ENCODE measurements around the gene SCARF1. TPM values are rescaled to one million over a fixed set of nuclear protein-coding genes. Genes with fewer than 3 reads are reported as not detected.

SCARF1 gene
- total RNA-seq, 1 experiment from 2014 or later, result 2.2 TPM

- H2AFZ ChIP-seq, result no peak overlapping the region
- H3K27ac ChIP-seq, result no peak overlapping the region
- H3K4me3 ChIP-seq, result no peak overlapping the region
- POLR2A ChIA-PET (ENCODE audit: unreplicated experiment), result no interaction called here
- no peaks in the 10 kb centered on the region for H3K9me2 ChIP-seq (ENCODE audit: insufficient read depth)
- no TSS peak for BruUV-seq (replicated peaks)
- no peaks in the 10 kb centered on the region for H3K4me1 ChIP-seq (replicated peaks; ENCODE audit: insufficient read depth)
- no peak overlapping the region for H3K4me2 ChIP-seq
- no peaks in the 10 kb centered on the region for H3K9me3 ChIP-seq (ENCODE audit: insufficient read depth, low read depth)
- no peaks in the 10 kb centered on the region for H3F3A ChIP-seq (ENCODE audit: insufficient read depth, low read depth)
- H3K36me3 ChIP-seq (ENCODE audit: low read depth), result no peaks in the 10 kb centered on the region
- no peak for DNase-seq
- no peaks in the 10 kb centered on the region for H3K27me3 ChIP-seq (ENCODE audit: insufficient read depth, low read depth)
- intact Hi-C loops (cut with micrococcal nuclease; ENCODE audit: unreplicated experiment), result no loop called here
- TF ChIP-seq, protein P1, sequence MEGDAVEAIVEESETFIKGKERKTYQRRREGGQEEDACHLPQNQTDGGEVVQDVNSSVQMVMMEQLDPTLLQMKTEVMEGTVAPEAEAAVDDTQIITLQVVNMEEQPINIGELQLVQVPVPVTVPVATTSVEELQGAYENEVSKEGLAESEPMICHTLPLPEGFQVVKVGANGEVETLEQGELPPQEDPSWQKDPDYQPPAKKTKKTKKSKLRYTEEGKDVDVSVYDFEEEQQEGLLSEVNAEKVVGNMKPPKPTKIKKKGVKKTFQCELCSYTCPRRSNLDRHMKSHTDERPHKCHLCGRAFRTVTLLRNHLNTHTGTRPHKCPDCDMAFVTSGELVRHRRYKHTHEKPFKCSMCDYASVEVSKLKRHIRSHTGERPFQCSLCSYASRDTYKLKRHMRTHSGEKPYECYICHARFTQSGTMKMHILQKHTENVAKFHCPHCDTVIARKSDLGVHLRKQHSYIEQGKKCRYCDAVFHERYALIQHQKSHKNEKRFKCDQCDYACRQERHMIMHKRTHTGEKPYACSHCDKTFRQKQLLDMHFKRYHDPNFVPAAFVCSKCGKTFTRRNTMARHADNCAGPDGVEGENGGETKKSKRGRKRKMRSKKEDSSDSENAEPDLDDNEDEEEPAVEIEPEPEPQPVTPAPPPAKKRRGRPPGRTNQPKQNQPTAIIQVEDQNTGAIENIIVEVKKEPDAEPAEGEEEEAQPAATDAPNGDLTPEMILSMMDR (conservative IDR thresholded peaks at IDR 0.05), result no peak
- no peak for TF ChIP-seq EZH2 (IDR thresholded peaks at IDR 0.05; ENCODE audit: low read depth)
- H3K79me2 ChIP-seq (ENCODE audit: low read depth), result no peaks in the 10 kb centered on the region
- H4K20me1 ChIP-seq (ENCODE audit: insufficient read depth), result no peaks in the 10 kb centered on the region
- CTCF ChIA-PET, result interaction anchor here (0.7 kb wide), 1 partner anchor 38 kb away, joined by 4 read pairs; no protein-coding TSS in a partner anchor
Measured at GRCh38 chr17:1611715-1612114, 33.8 kb downstream of the SCARF1 start.

GRCh38 chr17:1608676-1609075 lies 36.9 kb downstream of the SCARF1 start:
- Histone ChIP-seq H3K9me3 (ENCODE audit: insufficient read depth, low read depth) (no peaks in the 10 kb centered on the region), H3K4me2 (no peak overlapping the region), H3K27ac (no peak overlapping the region), H3K4me3 (no peak overlapping the region), H3K27me3 (ENCODE audit: insufficient read depth, low read depth) (no peaks in the 10 kb centered on the region), H4K20me1 (ENCODE audit: insufficient read depth) (no peaks in the 10 kb centered on the region), H3K4me1 (replicated peaks; ENCODE audit: insufficient read depth) (no peaks in the 10 kb centered on the region), H3K9me2 (ENCODE audit: insufficient read depth) (no peaks in the 10 kb centered on the region), H3K79me2 (ENCODE audit: low read depth) (no peaks in the 10 kb centered on the region), H3F3A (ENCODE audit: insufficient read depth, low read depth) (no peaks in the 10 kb centered on the region), H2AFZ (no peak overlapping the region), H3K36me3 (ENCODE audit: low read depth) (no peaks in the 10 kb centered on the region)
- no TSS peak for BruUV-seq (replicated peaks)
- TF ChIP-seq, protein P1 (conservative IDR thresholded peaks at IDR 0.05), result no peak
- TF ChIP-seq EZH2 (IDR thresholded peaks at IDR 0.05; ENCODE audit: low read depth), result no peak
- no peak for DNase-seq
- intact Hi-C loops (cut with micrococcal nuclease; ENCODE audit: unreplicated experiment), result no loop called here
- CTCF ChIA-PET, result no interaction called here
- POLR2A ChIA-PET (ENCODE audit: unreplicated experiment), result no interaction called here

DNA sequence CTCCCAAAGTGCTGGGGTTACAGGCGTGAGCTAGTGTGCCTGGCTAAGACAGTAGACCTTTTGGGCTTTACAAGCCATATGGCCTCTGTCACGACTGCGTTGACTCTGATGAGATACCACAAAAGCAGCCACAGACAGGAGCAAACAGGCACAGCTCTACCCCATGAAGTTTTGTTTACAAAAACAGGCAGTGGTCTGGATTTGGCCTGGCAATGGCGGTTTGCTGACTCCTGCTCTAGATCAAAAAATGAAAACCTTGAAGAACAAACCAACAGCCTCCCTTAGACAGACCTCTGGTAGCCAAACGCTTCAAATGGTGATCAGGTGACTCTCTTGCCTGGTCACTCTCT lies 37.6 kb downstream of the SCARF1 start:
- Histone ChIP-seq H3K9me2 (ENCODE audit: insufficient read depth) (no peaks in the 10 kb centered on the region), H3K36me3 (ENCODE audit: low read depth) (no peaks in the 10 kb centered on the region), H3K4me3 (no peak overlapping the region), H2AFZ (no peak overlapping the region), H3K9me3 (ENCODE audit: insufficient read depth, low read depth) (no peaks in the 10 kb centered on the region), H3K79me2 (ENCODE audit: low read depth) (no peaks in the 10 kb centered on the region), H3K4me2 (no peak overlapping the region), H3F3A (ENCODE audit: insufficient read depth, low read depth) (no peaks in the 10 kb centered on the region), H4K20me1 (ENCODE audit: insufficient read depth) (no peaks in the 10 kb centered on the region), H3K27me3 (ENCODE audit: insufficient read depth, low read depth) (no peaks in the 10 kb centered on the region), H3K27ac (no peak overlapping the region), H3K4me1 (replicated peaks; ENCODE audit: insufficient read depth) (no peaks in the 10 kb centered on the region)
- BruUV-seq (replicated peaks), result no TSS peak
- no peak for DNase-seq
- intact Hi-C loops (cut with micrococcal nuclease; ENCODE audit: unreplicated experiment), result no loop called here
- ChIA-PET CTCF (interaction anchor here (0.7 kb wide), 1 partner anchor 12 kb away, joined by 6 read pairs; no protein-coding TSS in a partner anchor), POLR2A (ENCODE audit: unreplicated experiment) (no interaction called here)
- TF ChIP-seq EZH2 (IDR thresholded peaks at IDR 0.05; ENCODE audit: low read depth), result no peak
- TF ChIP-seq, protein P1 (conservative IDR thresholded peaks at IDR 0.05), result no peak
